GM10847 (cell line): ENCODE measurements around the gene CELSR3.

Experiments used
- POLR2A ChIP-seq: IDR thresholded peaks from 2 replicates; pipeline ENCODE4 v1.6.1; 2011; ENCODE audit not compliant: insufficient read length; ENCODE audit errors: extremely low read depth

The CELSR3 gene

GRCh38 chr3:48679411-48680391 lies 17.0 kb upstream of the CELSR3 start:
- no peak for TF ChIP-seq POLR2A

- TF ChIP-seq POLR2A: no peak
These were observed 16.1 kb upstream of the CELSR3 start for GRCh38 chr3:48678566-48679380.

GRCh38 chr3:48678056-48678455 lies 15.4 kb upstream of the CELSR3 start:
- TF ChIP-seq POLR2A: no peak

GRCh38 chr3:48674505-48674904 lies 11.8 kb upstream of the CELSR3 start:
- no peak for TF ChIP-seq POLR2A

- no peak for TF ChIP-seq POLR2A
These were observed 9.8 kb upstream of the CELSR3 start for GRCh38 chr3:48672522-48672921.

- no peak for TF ChIP-seq POLR2A
These were observed 2.2 kb upstream of the CELSR3 start for GRCh38 chr3:48664929-48665328.

GRCh38 chr3:48664313-48664644 lies 1.6 kb upstream of the CELSR3 start:
- no peak for TF ChIP-seq POLR2A

- peak; percentile 38 for TF ChIP-seq POLR2A
These were observed 1.0 kb upstream of the CELSR3 start for GRCh38 chr3:48663489-48664312.

- TF ChIP-seq POLR2A: no peak
These were observed 437 bp downstream of the CELSR3 start for GRCh38 chr3:48662145-48662752.

GRCh38 chr3:48661501-48662144 lies 1.1 kb downstream of the CELSR3 start:
- TF ChIP-seq POLR2A: no peak

GRCh38 chr3:48660800-48661400 lies 1.8 kb downstream of the CELSR3 start:
- TF ChIP-seq POLR2A: no peak

- TF ChIP-seq POLR2A: no peak
These were observed 5.8 kb downstream of the CELSR3 start for GRCh38 chr3:48656841-48657281.

- TF ChIP-seq POLR2A: peak; percentile 7
These were observed 6.4 kb downstream of the CELSR3 start for GRCh38 chr3:48656061-48656840.
